GM18870 (cell line): Measurements from ENCODE around the gene RBM47.
"Not testable (repeated sequence)": the region's sequence is repeated elsewhere in the genome, so short reads cannot be mapped to it uniquely, and the experiment has no call there.

Experiments
- ATAC-seq: cut with Tn5 transposase; IDR thresholded peaks from one replicate; pipeline ENCODE4 v1.9.1; 2021; ENCODE audit warnings: moderate library complexity; ENCODE audit not compliant: unreplicated experiment

The RBM47 gene

GRCh38 chr4:40454816-40455215, 174.8 kb downstream of the RBM47 start:
- ATAC-seq: no peak

- no peak for ATAC-seq
Measured at GRCh38 chr4:40453912-40454311, 175.8 kb downstream of the RBM47 start.

GRCh38 chr4:40448875-40449274, 180.8 kb downstream of the RBM47 start:
- ATAC-seq: no peak

- ATAC-seq: no peak
Measured at GRCh38 chr4:40446839-40447238, 182.8 kb downstream of the RBM47 start.

- ATAC-seq: not testable (repeated sequence)
Measured at GRCh38 chr4:40446261-40446750, 183.4 kb downstream of the RBM47 start.

- ATAC-seq: no peak
Measured at GRCh38 chr4:40445671-40446070, 184.0 kb downstream of the RBM47 start.

- ATAC-seq: no peak
Measured at GRCh38 chr4:40441430-40441829, 188.2 kb downstream of the RBM47 start.

- ATAC-seq: no peak
Measured at GRCh38 chr4:40439519-40439918, 190.1 kb downstream of the RBM47 start.

- ATAC-seq: no peak
Measured at GRCh38 chr4:40438384-40439026, 191.2 kb downstream of the RBM47 start.

GRCh38 chr4:40437741-40438383, 191.8 kb downstream of the RBM47 start:
- no peak for ATAC-seq

- not testable (repeated sequence) for ATAC-seq
Measured at GRCh38 chr4:40435306-40435705, 194.4 kb downstream of the RBM47 start.

GRCh38 chr4:40434126-40434687, 195.5 kb downstream of the RBM47 start:
- no peak for ATAC-seq

- no peak for ATAC-seq
Measured at GRCh38 chr4:40432504-40432903, 197.2 kb downstream of the RBM47 start.

- ATAC-seq: not testable (repeated sequence)
Measured at GRCh38 chr4:40427871-40428270, 201.8 kb downstream of the RBM47 start.

- no peak for ATAC-seq
Measured at GRCh38 chr4:40427128-40427527, 202.5 kb downstream of the RBM47 start.

- ATAC-seq: no peak
Measured at GRCh38 chr4:40425799-40426574, 203.7 kb downstream of the RBM47 start.

- no peak for ATAC-seq
Measured at GRCh38 chr4:40423735-40424134, 205.9 kb downstream of the RBM47 start.

GRCh38 chr4:40421839-40422708, 207.6 kb downstream of the RBM47 start:
- no peak for ATAC-seq

- ATAC-seq: no peak
Measured at GRCh38 chr4:40419231-40419912, 210.3 kb downstream of the RBM47 start.
